H9 (cell line): ENCODE measurements around the gene ANXA2. TPM values are rescaled to one million over a fixed set of nuclear protein-coding genes. Genes with fewer than 3 reads are reported as not detected.

Experiments used
- DNase-seq: peaks from one replicate; pipeline ENCODE4 v3.0.0-alpha.2; 2017
- H2AFZ ChIP-seq: one replicate; pipeline ENCODE4 v1.6.1; 2013; ENCODE audit warnings: mild to moderate bottlenecking, low read length, control low read depth, moderate library complexity
- H2AK5ac ChIP-seq: 2 replicates; pipeline ENCODE4 v1.6.1; 2013; ENCODE audit warnings: low read length, control low read depth, mixed read lengths; ENCODE audit not compliant: insufficient read length
- H2BK120ac ChIP-seq: one replicate; pipeline ENCODE4 v1.6.1; 2013; ENCODE audit warnings: low read depth, mild to moderate bottlenecking, low read length, control low read depth, inconsistent platforms; ENCODE audit not compliant: poor library complexity, severe bottlenecking
- H2BK12ac ChIP-seq: 2 replicates; pipeline ENCODE4 v1.6.1; 2013; ENCODE audit warnings: low read length, control low read depth, mixed read lengths, low read depth; ENCODE audit not compliant: insufficient read length
- H2BK15ac ChIP-seq: 2 replicates; pipeline ENCODE4 v1.6.1; 2013; ENCODE audit warnings: low read depth, low read length, control low read depth
- H2BK20ac ChIP-seq: one replicate; pipeline ENCODE4 v1.6.1; 2013; ENCODE audit warnings: low read depth, mild to moderate bottlenecking, low read length, control low read depth, inconsistent platforms; ENCODE audit not compliant: poor library complexity, severe bottlenecking
- H2BK5ac ChIP-seq: 2 replicates; pipeline ENCODE4 v1.6.1; 2013; ENCODE audit warnings: low read length, control low read depth, mixed read lengths; ENCODE audit not compliant: insufficient read length
- H3K14ac ChIP-seq: 2 replicates; pipeline ENCODE4 v1.6.1; 2013; ENCODE audit warnings: low read length, control low read depth; ENCODE audit not compliant: insufficient read depth
- H3K18ac ChIP-seq: 2 replicates; pipeline ENCODE4 v1.6.1; 2013; ENCODE audit warnings: low read depth, mild to moderate bottlenecking, mixed read lengths, low read length, control low read depth; ENCODE audit not compliant: insufficient read length
- H3K23ac ChIP-seq: 2 replicates; pipeline ENCODE4 v1.6.1; 2013; ENCODE audit warnings: low read length, control low read depth, mixed read lengths, low read depth; ENCODE audit not compliant: insufficient read length
- H3K23me2 ChIP-seq: 2 replicates; pipeline ENCODE4 v1.6.1; 2013; ENCODE audit warnings: low read depth, mild to moderate bottlenecking, mixed read lengths, low read length, control low read depth; ENCODE audit not compliant: insufficient read length, poor library complexity, severe bottlenecking
- H3K27ac ChIP-seq: 2 replicates; pipeline ENCODE4 v1.5.1; 2013; ENCODE audit warnings: low read length, control low read depth, mixed read lengths, low read depth; ENCODE audit not compliant: insufficient read length
- H3K27me3 ChIP-seq: 2 replicates; pipeline ENCODE4 v1.6.1; 2013; ENCODE audit warnings: low read length, control low read depth, inconsistent platforms; ENCODE audit not compliant: insufficient read depth
- H3K4ac ChIP-seq: 2 replicates; pipeline ENCODE4 v1.6.1; 2013; ENCODE audit warnings: low read depth, mild to moderate bottlenecking, control low read depth, inconsistent platforms, low read length, moderate library complexity
- H3K4me1 ChIP-seq: 2 replicates; pipeline ENCODE4 v1.6.1; 2013; ENCODE audit warnings: low read length, control low read depth, inconsistent platforms; ENCODE audit not compliant: insufficient read depth
- H3K4me2 ChIP-seq: 2 replicates; pipeline ENCODE4 v1.6.1; 2013; ENCODE audit warnings: low read length, control low read depth, mixed read lengths; ENCODE audit not compliant: insufficient read length, insufficient read depth
- H3K56ac ChIP-seq: 2 replicates; pipeline ENCODE4 v1.6.1; 2013; ENCODE audit warnings: low read depth, mild to moderate bottlenecking, mixed read lengths, low read length, control low read depth; ENCODE audit not compliant: insufficient read length
- H3K79me1 ChIP-seq: 2 replicates; pipeline ENCODE4 v1.6.1; 2013; ENCODE audit warnings: low read depth, mild to moderate bottlenecking, moderate library complexity, low read length, control low read depth, inconsistent platforms; ENCODE audit not compliant: insufficient read depth, poor library complexity, severe bottlenecking
- H3K79me2 ChIP-seq: 2 replicates; pipeline ENCODE4 v1.6.1; 2013; ENCODE audit warnings: low read length, control low read depth, inconsistent platforms; ENCODE audit not compliant: insufficient read depth
- H3K9ac ChIP-seq: 2 replicates; pipeline ENCODE4 v1.6.1; 2013; ENCODE audit warnings: low read length, control low read depth, mixed read lengths; ENCODE audit not compliant: insufficient read length; ENCODE audit errors: extremely low read depth
- H3K9me3 ChIP-seq: one replicate; pipeline ENCODE4 v1.6.1; 2013; ENCODE audit warnings: low read depth, low read length, inconsistent platforms; ENCODE audit not compliant: control insufficient read depth
- H3T11ph ChIP-seq: one replicate; pipeline ENCODE4 v1.6.1; 2013; ENCODE audit warnings: mild to moderate bottlenecking, low read length, control low read depth, inconsistent platforms
- H4K20me1 ChIP-seq: one replicate; pipeline ENCODE4 v1.6.1; 2013; ENCODE audit not compliant: control insufficient read depth, insufficient read length, insufficient read depth
- H4K5ac ChIP-seq: 2 replicates; pipeline ENCODE4 v1.6.1; 2013; ENCODE audit warnings: low read depth, mild to moderate bottlenecking, mixed read lengths, low read length, control low read depth; ENCODE audit not compliant: insufficient read length
- H4K8ac ChIP-seq: replicated peaks from 2 replicates; pipeline ENCODE4 v1.6.1; 2013; ENCODE audit warnings: low read length, control low read depth, mixed read lengths, low read depth; ENCODE audit not compliant: insufficient read length
- H4K91ac ChIP-seq: 2 replicates; pipeline ENCODE4 v1.6.1; 2013; ENCODE audit warnings: low read depth, mild to moderate bottlenecking, moderate library complexity, mixed read lengths, low read length, control low read depth; ENCODE audit not compliant: insufficient read length
- H3K27ac Mint-ChIP-seq, 3 experiments: 2 replicates in 2 of 3; 3 replicates in 1 of 3; pipeline ENCODE4 v1.8.0; 2020 to 2021; ENCODE audit warnings: mixed read lengths in 3 of 3, mild to moderate bottlenecking in 1 of 3, moderate library complexity in 1 of 3
- H3K27me3 Mint-ChIP-seq: 2 replicates; pipeline ENCODE4 v1.8.0; 2021; ENCODE audit warnings: low read depth, mild to moderate bottlenecking, moderate library complexity, mixed read lengths
- H3K36me3 Mint-ChIP-seq, 3 experiments: 2 replicates in 2 of 3; 3 replicates in 1 of 3; pipeline ENCODE4 v1.8.0; 2020 to 2021; ENCODE audit warnings: low read depth in 3 of 3, mixed read lengths in 3 of 3; ENCODE audit not compliant: insufficient read depth in 1 of 3
- H3K4me1 Mint-ChIP-seq, 2 experiments: 2 replicates each; pipeline ENCODE4 v1.8.0; 2020; ENCODE audit warnings: mixed read lengths in 2 of 2
- H3K4me3 Mint-ChIP-seq, 2 experiments: 2 replicates in 1 of 2; 3 replicates in 1 of 2; pipeline ENCODE4 v1.8.0; 2020 to 2021; ENCODE audit warnings: mild to moderate bottlenecking in 2 of 2, mixed read lengths in 2 of 2, moderate library complexity in 1 of 2
- H3K9me3 Mint-ChIP-seq, 2 experiments: 2 replicates in 1 of 2; 3 replicates in 1 of 2; pipeline ENCODE4 v1.8.0; 2020; ENCODE audit warnings: mild to moderate bottlenecking in 2 of 2, mixed read lengths in 2 of 2, moderate library complexity in 1 of 2
- WGBS: extraction: QIAGEN DNeasy Blood & Tissue Kit; methylation state at CpG from one replicate; pipeline ENCODE4 v1.1.7; 2013; ENCODE audit warnings: missing lambda C conversion rate, low lambda C conversion rate, mixed read lengths; ENCODE audit not compliant: insufficient read length; ENCODE audit errors: extremely low coverage; 5-methylcytosine and 5-hydroxymethylcytosine counted together
- total RNA-seq: library from RNA; stranded (reverse); gene quantifications from 2 replicates; pipeline ENCODE4 v1.2.1, GENCODE V29; 2021
- TF ChIP-seq, protein P1 (sequence below): fragments of 200-600 bp; sonication (generic); conservative IDR thresholded peaks from 3 replicates; pipeline ENCODE4 v1.8.0; 2021; ENCODE audit warnings: antibody characterized with exemption, mild to moderate bottlenecking

The ANXA2 gene
- total RNA-seq, 1 experiment from 2014 or later: 126 TPM

DNA sequence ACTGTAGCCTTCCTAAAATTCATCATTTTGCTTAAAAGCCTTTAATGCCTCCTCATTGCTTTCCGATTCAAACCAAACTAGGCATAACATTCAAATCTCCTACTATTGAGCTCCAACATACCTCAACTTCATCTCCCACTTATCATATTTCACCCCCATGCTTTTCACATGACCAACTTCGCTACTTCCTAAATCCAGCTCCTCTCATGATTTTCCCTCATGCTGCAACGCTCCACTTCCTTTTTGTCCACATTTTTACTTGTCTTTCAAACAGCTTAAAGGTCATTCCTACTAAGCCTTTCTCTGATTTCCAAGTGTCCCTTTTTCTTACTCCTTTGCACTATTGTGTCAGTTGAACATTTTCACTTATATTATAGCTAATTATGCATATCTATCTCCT is 20.3 kb upstream of the ANXA2 start:
- no peaks in the 10 kb centered on the region for H3K27me3 Mint-ChIP-seq
- no peak overlapping the region for H3K27ac ChIP-seq

More for the DNA sequence above, 20.3 kb upstream of the ANXA2 start:
- Histone ChIP-seq H3K9me3 (no peaks in the 10 kb centered on the region), H4K20me1 (no peaks in the 10 kb centered on the region), H4K91ac (no peak overlapping the region), H2BK15ac (no peak overlapping the region), H3K27me3 (no peaks in the 10 kb centered on the region), H3K9ac (no peak overlapping the region), H2AK5ac (no peak overlapping the region), H3K4me2 (no peak overlapping the region), H3K56ac (no peak overlapping the region), H3K4me1 (no peaks in the 10 kb centered on the region), H3K4ac (no peak overlapping the region), H2AFZ (no peak overlapping the region), H3T11ph (no peak overlapping the region), H2BK12ac (no peak overlapping the region), H3K23ac (no peak overlapping the region), H3K79me1 (no peaks in the 10 kb centered on the region), H3K18ac (no peak overlapping the region), H4K5ac (no peak overlapping the region), H2BK120ac (no peak overlapping the region), H3K79me2 (no peaks in the 10 kb centered on the region), H2BK5ac (no peak overlapping the region), H3K14ac (no peak overlapping the region), H2BK20ac (no peak overlapping the region), H4K8ac (no peak overlapping the region), H3K23me2 (no peaks in the 10 kb centered on the region)
- no peaks in the 10 kb centered on the region for H3K9me3 Mint-ChIP-seq
- no peak for DNase-seq
- peaks cover 5% of the 10 kb centered on the region in 2 experiments for H3K4me1 Mint-ChIP-seq
- no peak overlapping the region for H3K27ac Mint-ChIP-seq
- TF ChIP-seq, protein P1, sequence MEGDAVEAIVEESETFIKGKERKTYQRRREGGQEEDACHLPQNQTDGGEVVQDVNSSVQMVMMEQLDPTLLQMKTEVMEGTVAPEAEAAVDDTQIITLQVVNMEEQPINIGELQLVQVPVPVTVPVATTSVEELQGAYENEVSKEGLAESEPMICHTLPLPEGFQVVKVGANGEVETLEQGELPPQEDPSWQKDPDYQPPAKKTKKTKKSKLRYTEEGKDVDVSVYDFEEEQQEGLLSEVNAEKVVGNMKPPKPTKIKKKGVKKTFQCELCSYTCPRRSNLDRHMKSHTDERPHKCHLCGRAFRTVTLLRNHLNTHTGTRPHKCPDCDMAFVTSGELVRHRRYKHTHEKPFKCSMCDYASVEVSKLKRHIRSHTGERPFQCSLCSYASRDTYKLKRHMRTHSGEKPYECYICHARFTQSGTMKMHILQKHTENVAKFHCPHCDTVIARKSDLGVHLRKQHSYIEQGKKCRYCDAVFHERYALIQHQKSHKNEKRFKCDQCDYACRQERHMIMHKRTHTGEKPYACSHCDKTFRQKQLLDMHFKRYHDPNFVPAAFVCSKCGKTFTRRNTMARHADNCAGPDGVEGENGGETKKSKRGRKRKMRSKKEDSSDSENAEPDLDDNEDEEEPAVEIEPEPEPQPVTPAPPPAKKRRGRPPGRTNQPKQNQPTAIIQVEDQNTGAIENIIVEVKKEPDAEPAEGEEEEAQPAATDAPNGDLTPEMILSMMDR: no peak
- WGBS: 100% methylated on average over 1 of the region's 3 CpGs
- peaks cover 3 to 5% (median 3%) of the 10 kb centered on the region in 3 experiments; a peak in 5 of 7 replicates for H3K36me3 Mint-ChIP-seq
- H3K4me3 Mint-ChIP-seq: no peak overlapping the region
